ENCODE results near the gene RAB3IL1.
"Not testable (repeated sequence)": the region's sequence is repeated elsewhere in the genome, so short reads cannot be mapped to it uniquely, and the experiment has no call there.

RAB3IL1 gene

GRCh38 chr11:61888590-61888989 lies 28.8 kb downstream of the RAB3IL1 start:
- DNase-seq = no peak

- DNase-seq = peak in 10 of 58 donors; percentile 12 to 56 (median 26)
Measured at GRCh38 chr11:61887839-61888494, 29.4 kb downstream of the RAB3IL1 start.

DNA sequence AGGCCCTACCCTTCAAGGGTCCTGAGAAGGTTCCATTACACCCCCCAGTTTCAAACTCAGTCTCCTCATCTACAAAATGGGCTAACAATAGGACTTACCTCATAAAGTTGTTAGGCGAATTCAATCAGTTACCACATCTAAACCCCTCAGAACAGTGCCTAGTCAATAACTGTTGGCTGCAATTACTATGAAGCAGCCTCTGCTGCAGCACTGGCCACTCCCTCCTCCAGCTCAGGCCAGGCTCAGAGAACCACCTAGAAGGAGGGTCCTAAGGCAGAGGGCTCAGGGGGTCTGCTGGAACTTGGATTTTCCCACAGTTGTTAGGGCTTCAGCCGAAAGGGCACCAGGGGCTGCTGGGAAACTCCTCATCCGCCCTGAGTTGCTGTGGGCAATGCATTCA lies 30.7 kb downstream of the RAB3IL1 start:
- DNase-seq = no peak

DNA sequence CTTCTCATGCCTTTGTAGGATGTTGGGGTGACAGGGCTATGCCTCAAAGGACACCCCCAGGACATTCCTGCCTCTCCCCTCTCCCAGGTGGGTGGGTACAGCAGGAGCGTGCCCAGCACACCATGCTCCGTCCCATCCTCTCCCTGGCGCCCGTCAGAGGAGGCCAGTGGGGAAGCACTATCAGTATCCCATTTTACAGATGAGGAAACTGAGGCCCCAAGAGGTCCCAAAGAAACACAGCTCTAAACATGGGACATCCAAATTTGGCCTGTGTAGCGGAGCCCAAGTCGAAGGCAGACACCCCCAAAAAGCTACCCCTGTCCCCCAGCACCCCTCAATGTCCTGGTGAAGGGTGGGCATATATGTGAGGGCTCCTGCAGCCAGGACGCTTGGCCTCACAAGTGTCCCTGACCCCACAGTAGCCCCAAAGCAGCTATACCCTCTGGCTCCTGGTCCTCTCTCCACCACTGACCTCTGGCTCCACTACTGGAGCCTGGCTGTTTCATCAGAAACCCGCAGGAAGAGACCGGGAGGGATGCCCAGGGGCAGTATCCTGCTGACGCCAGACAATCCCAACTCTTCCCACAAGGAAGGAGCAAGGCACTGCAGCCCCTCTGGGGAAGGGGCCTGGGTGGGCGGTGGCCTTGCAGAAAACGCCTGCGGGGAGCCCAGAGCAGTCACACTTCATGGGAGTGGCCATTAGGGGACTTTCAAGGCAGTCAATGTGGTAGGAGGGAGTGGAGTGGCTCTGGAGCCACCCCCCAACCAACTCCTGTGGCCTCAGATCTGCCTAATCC lies 31.4 kb downstream of the RAB3IL1 start:
- no peak for DNase-seq

DNA sequence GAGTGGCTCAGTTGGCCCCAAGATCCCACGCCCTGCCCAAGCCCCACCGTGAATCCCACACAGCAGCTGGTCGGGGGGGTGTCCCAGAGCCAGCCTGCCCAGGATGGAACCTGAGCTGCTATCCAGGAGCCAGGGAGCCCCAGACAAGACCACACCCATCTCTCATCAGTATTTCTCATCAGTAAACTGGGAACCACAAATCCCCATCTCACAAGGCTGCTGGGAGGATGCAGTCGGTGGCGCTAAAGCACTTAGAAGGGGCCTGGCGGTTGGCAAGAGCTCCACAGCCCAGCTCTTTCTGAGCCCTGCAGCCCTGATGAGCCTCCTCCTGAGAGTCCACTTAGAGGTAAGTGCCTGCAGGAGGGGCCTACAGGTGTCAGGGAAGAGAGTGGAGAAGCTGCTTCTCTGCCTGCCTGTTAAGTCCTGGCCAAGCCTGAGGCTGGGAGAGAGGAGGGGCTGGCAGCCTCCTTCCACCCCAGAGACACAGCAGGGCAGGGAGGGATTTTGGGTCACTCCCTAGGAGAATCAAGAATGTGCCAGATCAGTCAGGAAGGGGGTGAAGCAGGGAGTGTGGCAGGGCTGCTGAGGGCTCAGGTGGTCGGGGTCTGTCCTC lies 32.1 kb downstream of the RAB3IL1 start:
- no peak for DNase-seq

DNA sequence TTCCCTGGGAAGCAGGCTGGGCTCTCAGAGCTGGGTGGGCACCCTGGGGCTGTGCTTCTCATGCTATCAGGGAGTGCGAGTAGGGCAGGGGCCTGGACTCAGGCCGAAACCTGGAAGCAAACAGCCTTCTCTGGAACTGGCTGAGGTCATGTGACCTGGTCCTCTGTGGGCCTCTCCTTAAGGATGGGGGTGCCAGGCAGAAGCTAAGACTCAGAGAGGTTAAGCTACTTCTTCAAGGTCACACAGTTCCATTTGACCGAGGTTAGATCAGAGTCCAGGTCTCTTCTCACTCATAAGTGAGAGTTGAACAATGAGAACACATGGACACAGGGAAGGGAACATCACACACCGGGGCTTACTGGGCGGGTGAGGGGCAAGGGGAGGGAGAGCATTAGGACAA lies 33.4 kb downstream of the RAB3IL1 start:
- no peak for DNase-seq

DNA sequence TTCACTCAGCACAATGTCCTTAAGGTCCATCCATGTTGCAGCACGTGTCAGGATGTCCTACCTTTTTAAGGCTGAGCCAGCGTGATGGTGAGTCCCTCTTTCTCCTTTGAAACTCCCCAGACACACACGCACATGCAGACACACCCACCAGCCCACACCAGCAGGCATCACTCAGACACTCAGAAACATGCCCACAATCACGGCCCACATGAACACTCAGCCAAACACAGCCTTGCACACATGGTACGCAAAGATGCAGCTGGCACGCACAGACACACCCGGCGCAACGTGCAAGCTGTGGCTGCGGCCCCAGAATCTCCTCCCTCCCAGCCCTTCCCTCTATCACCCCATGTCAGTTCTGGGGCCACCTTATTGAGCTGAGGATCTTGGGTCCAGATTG lies 34.0 kb downstream of the RAB3IL1 start:
- peak in 22 of 58 donors; percentile 11 to 60 (median 28) for DNase-seq

DNA sequence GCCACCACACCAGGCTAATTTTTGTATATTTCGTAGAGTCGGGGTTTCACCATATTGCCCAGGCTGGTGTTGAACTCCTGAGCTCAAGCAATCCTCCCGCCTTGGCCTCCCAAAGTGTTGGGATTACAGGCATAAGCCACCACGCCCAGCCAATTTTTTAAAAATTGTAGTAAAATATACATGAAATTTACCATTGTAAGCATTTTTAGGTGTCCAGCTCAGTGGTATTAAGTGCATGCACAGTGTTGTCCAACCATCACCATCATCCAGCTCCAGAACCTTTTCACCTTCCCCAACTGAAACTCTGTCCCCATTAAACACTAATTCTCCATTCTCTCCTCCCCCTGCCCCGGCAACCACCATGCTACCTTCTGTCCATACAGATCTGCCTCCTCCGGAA lies 34.5 kb downstream of the RAB3IL1 start:
- DNase-seq = no peak

GRCh38 chr11:61882267-61882666 lies 35.1 kb downstream of the RAB3IL1 start:
- not testable (repeated sequence) for DNase-seq

DNA sequence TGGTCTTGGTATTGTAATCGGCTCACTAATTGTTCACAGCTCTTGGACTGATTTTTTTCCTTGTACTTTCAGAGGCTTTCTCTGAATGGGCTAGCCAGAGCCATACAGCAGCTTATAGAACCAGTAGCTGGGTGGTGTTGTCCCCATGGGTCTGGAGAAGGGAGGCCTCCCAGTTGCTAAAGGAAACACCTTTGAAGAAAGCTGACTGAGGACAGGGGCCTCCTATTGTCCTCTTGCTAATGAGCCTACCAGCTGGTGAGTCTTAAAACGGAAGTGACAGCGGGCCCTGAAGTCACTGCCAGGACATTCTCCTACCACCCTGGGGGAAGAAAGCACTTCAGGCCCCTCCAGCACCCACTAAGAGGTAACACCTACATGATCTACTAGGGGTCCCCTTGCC lies 36.0 kb downstream of the RAB3IL1 start:
- DNase-seq = no peak

GRCh38 chr11:61880454-61880853 lies 36.9 kb downstream of the RAB3IL1 start:
- DNase-seq = no peak

DNA sequence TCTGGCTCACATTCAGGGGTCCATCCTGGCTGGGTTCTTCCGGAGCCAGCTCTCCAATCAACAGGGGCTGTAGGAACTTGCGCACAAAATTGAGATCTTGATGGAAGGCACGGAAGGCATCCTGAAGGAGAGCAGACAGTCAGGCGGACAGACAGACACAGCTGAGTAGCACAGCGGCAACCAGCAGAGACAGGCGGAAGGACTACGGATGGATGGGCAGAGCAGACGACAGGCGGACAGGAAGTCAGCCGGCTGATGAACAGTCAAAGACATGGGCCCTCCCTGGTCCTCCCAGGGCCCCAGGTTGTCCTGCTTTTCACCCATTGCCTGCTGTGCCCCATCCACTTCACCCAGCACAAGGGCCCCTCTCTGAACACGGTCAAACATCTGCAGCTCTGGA lies 37.3 kb downstream of the RAB3IL1 start:
- DNase-seq = no peak

DNA sequence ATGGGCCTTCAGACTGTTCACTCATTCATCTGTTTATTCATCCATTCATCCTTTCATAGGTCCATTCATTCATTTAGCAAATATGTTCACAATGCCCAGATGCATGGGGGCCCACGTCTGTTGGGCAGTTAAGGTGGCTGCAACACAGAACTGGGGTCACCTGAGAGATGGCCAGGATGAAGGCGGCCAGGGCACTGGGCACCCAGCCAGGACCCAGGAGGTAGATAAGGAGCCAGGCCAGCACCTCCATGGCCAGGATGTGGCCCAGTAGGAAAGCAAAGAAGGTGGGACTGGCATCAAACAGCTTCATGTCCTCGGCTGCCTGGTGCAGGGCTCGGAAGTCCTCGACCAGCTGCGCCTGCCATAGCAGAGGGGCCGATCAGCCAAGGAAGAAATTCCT lies 38.2 kb downstream of the RAB3IL1 start:
- DNase-seq = no peak

- DNase-seq = no peak
Measured at GRCh38 chr11:61875698-61876097, 41.7 kb downstream of the RAB3IL1 start.

GRCh38 chr11:61874853-61875252 lies 42.5 kb downstream of the RAB3IL1 start:
- no peak for DNase-seq

- DNase-seq = no peak
Measured at GRCh38 chr11:61874377-61874809, 43.0 kb downstream of the RAB3IL1 start.

GRCh38 chr11:61873588-61874376 lies 43.6 kb downstream of the RAB3IL1 start:
- no peak for DNase-seq

DNA sequence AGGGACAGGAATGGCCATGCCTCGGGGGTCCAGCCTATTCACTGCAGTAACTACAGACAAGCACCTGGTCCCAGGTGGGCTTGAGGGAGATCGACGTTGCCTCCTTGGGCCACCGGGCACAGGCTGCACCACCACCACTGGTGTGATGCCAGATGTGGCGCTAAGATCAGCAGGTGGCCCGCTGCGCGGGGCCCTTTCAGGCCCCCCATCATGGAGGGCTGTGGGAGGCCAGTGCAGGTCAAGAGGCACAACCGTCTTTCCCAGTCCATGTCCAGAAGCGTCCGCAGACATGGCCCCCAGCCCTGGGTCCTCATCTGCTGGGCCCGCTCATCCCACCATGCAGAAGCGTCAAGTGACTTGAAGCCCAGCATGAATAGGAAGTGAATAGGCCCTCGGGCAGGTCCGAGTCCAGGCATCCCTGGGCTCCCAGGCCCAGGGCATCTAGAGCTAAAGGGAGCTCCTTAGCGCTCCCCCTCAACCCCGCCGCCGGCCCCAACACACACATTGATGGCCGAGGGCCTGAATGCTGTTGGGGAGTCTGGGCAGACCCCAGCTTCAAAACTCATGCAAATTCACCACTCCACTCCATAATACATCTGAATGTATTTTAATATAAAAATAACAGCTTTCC lies 44.3 kb downstream of the RAB3IL1 start:
- no peak for DNase-seq

DNA sequence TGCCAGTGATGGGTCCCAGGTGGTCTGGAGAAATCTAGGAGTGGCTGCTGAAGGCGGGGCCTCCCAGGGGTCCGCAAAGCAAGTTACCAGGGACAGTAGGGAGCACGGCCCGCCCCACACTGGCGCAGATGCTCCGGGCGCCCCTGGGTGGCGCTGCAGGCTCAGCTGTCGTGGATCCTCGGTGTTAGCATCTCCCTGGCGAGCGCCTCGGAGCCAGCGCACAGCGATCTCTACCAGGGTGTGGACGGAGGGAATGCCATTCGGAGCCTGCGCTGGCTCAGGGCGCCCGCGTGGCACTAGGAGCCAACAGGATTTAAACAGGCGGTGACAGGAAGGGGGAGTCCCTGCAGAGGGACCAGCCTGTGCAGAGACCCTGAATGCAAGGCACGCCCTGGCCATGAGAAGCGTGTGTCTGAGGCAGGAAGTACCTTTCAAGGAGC lies 46.2 kb downstream of the RAB3IL1 start:
- DNase-seq = peak in 56 of 58 donors; percentile 19 to 89 (median 68)

- no peak for DNase-seq
Measured at GRCh38 chr11:61870541-61871031, 46.8 kb downstream of the RAB3IL1 start.

Data from anterior cingulate cortex (tissue), 58 donors.